ENCODE results near the gene PLPP6. TPM values are rescaled to one million over a fixed set of nuclear protein-coding genes. Genes with fewer than 3 reads are reported as not detected.
A peak's percentile ranks its signal among the peaks of the same experiment; 100 is the strongest.
"Not testable (repeated sequence)": the region's sequence is repeated elsewhere in the genome, so short reads cannot be mapped to it uniquely, and the experiment has no call there.

Gene PLPP6
- total RNA-seq, 2 experiments from 2014 or later = 5.2 to 6.0 TPM

GRCh38 chr9:4639420-4639819 lies 22.7 kb upstream of the PLPP6 start:
- ATAC-seq = no peak
- ChIA-PET POLR2A (no interaction called here), CTCF (interaction anchor here (0.9 to 4.1 kb wide), 16 partner anchors 11 to 324 kb away, joined by 3 to 37 read pairs (median 4); partner anchors contain the start of gene SPATA6L)

DNA sequence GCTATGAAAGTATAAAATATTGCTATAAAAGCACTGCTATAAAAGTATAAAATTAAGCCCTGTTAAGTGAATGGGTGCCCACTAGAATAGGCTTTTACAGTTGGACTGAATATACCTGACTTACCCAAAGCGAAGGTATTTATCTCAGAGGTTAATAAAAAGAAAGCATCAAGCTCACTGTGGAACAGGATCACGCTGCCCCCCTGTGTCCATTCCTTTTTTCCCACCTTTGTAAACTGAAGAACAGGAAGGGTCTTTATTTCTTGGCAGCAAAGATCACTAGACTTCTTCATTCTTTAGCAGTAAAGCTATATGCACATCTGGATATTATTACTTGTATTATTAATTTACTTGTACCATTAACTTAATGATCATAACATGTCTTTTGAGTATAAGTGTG lies 22.1 kb upstream of the PLPP6 start:
- H3K9me3 Mint-ChIP-seq (ENCODE audit: insufficient read depth) = no peaks in the 10 kb centered on the region
- peaks cover 2% of the 10 kb centered on the region for H3K4me1 Mint-ChIP-seq (ENCODE audit: low read depth)
- H3K36me3 Mint-ChIP-seq (ENCODE audit: low read depth) = no peaks in the 10 kb centered on the region
- peaks cover 4% of the 10 kb centered on the region for H3K27me3 Mint-ChIP-seq (ENCODE audit: low read depth)
- no peak overlapping the region for H3K4me3 Mint-ChIP-seq
- DNase-seq (peak; percentile 69), ATAC-seq (peak; percentile 49)
- no peak overlapping the region for H3K27ac Mint-ChIP-seq
- ChIA-PET POLR2A (interaction anchor here (0.7 kb wide), 1 partner anchor 40 kb away, joined by 7 read pairs; no protein-coding TSS in a partner anchor), CTCF (interaction anchor here (0.7 to 4.1 kb wide), 23 partner anchors 11 to 334 kb away, joined by 3 to 37 read pairs (median 4); partner anchors contain the start of genes CDC37L1 and SPATA6L)

More at GRCh38 chr9:4639420-4639819, 22.7 kb upstream of the PLPP6 start:
- Mint-ChIP-seq H3K27ac (no peak overlapping the region), H3K9me3 (ENCODE audit: insufficient read depth) (no peaks in the 10 kb centered on the region), H3K36me3 (ENCODE audit: low read depth) (no peaks in the 10 kb centered on the region), H3K27me3 (ENCODE audit: low read depth) (peaks cover 7% of the 10 kb centered on the region), H3K4me1 (ENCODE audit: low read depth) (no peaks in the 10 kb centered on the region), H3K4me3 (no peak overlapping the region)
- DNase-seq = no peak

GRCh38 chr9:4642351-4642750 lies 19.7 kb upstream of the PLPP6 start:
- no peak overlapping the region for H3K4me3 Mint-ChIP-seq
- H3K27ac Mint-ChIP-seq = no peak overlapping the region
- ATAC-seq (no peak), DNase-seq (no peak)
- H3K4me1 Mint-ChIP-seq (ENCODE audit: low read depth) = peaks cover 2% of the 10 kb centered on the region
- ChIA-PET POLR2A (no interaction called here), CTCF (no interaction called here)
- H3K27me3 Mint-ChIP-seq (ENCODE audit: low read depth) = peaks cover 2% of the 10 kb centered on the region
- no peaks in the 10 kb centered on the region for H3K36me3 Mint-ChIP-seq (ENCODE audit: low read depth)
- no peaks in the 10 kb centered on the region for H3K9me3 Mint-ChIP-seq (ENCODE audit: insufficient read depth)

DNA sequence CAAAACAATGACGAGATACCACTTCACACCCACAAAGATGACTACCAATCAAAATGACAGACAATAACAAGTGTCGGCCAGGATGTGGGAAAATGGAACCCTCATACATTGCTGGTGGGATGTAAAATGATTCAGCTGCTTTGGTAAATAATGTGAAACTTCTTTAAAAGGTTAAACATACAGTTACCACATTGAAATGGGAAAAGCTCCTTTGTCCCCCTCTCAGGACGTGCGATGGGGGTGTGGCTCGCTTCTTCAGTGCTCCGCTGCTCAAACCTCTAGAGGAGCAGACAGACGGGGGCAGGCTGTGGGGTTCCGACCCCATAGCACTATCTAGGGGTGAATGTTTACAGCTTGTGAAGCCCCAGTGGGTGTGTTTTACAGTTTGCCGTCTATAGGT lies 8.0 kb upstream of the PLPP6 start:
- ATAC-seq (no peak), DNase-seq (peak; percentile 26)
- ChIA-PET CTCF (interaction anchor here (0.8 to 1.4 kb wide), 2 partner anchors 14 to 54 kb away, joined by 3 to 5 read pairs; no protein-coding TSS in a partner anchor), POLR2A (no interaction called here)
- H3K27ac Mint-ChIP-seq = no peak overlapping the region
- peaks cover 6% of the 10 kb centered on the region for H3K27me3 Mint-ChIP-seq (ENCODE audit: low read depth)
- H3K4me3 Mint-ChIP-seq = no peak overlapping the region
- H3K36me3 Mint-ChIP-seq (ENCODE audit: low read depth) = peaks cover 1% of the 10 kb centered on the region
- H3K4me1 Mint-ChIP-seq (ENCODE audit: low read depth) = peaks cover 20% of the 10 kb centered on the region
- H3K9me3 Mint-ChIP-seq (ENCODE audit: insufficient read depth) = no peaks in the 10 kb centered on the region

DNA sequence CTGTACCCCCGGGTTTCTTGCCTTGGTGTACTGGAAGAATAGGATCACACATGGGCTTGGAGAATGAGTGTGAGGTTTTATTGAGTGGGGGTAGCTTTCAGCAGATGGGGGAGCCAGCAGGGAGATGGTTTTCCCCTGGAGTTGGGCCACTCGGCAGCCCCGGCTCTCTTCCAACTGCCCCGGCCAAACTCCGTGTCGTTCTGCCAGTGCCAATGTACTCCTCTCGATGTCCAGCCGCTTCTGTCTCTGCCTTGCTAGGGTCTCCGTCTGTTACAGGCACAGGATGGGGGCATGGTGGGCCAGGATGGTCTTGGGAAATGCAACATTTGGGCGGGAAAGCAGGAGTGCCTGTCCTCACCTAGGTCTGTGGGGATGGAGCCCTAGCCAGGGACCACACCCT lies 7.6 kb upstream of the PLPP6 start:
- H3K9me3 Mint-ChIP-seq (ENCODE audit: insufficient read depth) = no peaks in the 10 kb centered on the region
- no peak for ATAC-seq
- no peak overlapping the region for H3K27ac Mint-ChIP-seq
- peaks cover 20% of the 10 kb centered on the region for H3K4me1 Mint-ChIP-seq (ENCODE audit: low read depth)
- ChIA-PET POLR2A (no interaction called here), CTCF (interaction anchor here (0.8 kb wide), 1 partner anchor 54 kb away, joined by 3 read pairs; no protein-coding TSS in a partner anchor)
- H3K27me3 Mint-ChIP-seq (ENCODE audit: low read depth) = peaks cover 5% of the 10 kb centered on the region
- no peak for DNase-seq
- H3K36me3 Mint-ChIP-seq (ENCODE audit: low read depth) = peaks cover 1% of the 10 kb centered on the region
- no peak overlapping the region for H3K4me3 Mint-ChIP-seq

GRCh38 chr9:4656196-4656595 lies 5.9 kb upstream of the PLPP6 start:
- DNase-seq; H3K4me3 Mint-ChIP-seq; H3K36me3 Mint-ChIP-seq (ENCODE audit: low read depth); H3K27me3 Mint-ChIP-seq (ENCODE audit: low read depth); POLR2A ChIA-PET; H3K27ac Mint-ChIP-seq; H3K9me3 Mint-ChIP-seq (ENCODE audit: insufficient read depth); ATAC-seq: not testable (repeated sequence)
- peaks cover 22% of the 10 kb centered on the region for H3K4me1 Mint-ChIP-seq (ENCODE audit: low read depth)
- CTCF ChIA-PET = interaction anchor here (1.6 kb wide), 1 partner anchor 52 kb away, joined by 4 read pairs; no protein-coding TSS in a partner anchor

DNA sequence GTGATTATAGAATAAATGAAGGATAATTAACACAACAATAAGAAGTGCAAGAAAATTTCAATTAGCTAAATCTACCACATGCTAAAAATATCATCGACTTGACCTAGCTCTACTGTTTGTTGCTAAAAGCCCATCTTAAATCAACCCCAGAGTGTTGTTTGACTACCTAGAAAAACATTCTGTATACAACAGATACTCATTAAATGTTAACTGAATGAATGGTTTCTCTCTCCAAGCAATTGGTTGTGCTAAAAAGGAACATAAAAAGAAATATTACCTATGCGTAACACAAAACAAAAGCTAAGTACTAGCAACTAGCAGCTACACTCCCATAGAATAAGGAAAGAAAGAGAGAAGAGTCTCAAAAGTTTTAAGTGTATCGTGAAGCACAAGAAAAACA lies 5.5 kb upstream of the PLPP6 start:
- Mint-ChIP-seq H3K4me1 (ENCODE audit: low read depth) (peaks cover 25% of the 10 kb centered on the region), H3K4me3 (no peak overlapping the region), H3K27me3 (ENCODE audit: low read depth) (peaks cover 6% of the 10 kb centered on the region), H3K36me3 (ENCODE audit: low read depth) (peaks cover 1% of the 10 kb centered on the region), H3K27ac (no peak overlapping the region), H3K9me3 (ENCODE audit: insufficient read depth) (no peaks in the 10 kb centered on the region)
- ChIA-PET POLR2A (no interaction called here), CTCF (interaction anchor here (1.6 kb wide), 1 partner anchor 52 kb away, joined by 4 read pairs; no protein-coding TSS in a partner anchor)
- no peak for ATAC-seq
- DNase-seq = no peak

DNA sequence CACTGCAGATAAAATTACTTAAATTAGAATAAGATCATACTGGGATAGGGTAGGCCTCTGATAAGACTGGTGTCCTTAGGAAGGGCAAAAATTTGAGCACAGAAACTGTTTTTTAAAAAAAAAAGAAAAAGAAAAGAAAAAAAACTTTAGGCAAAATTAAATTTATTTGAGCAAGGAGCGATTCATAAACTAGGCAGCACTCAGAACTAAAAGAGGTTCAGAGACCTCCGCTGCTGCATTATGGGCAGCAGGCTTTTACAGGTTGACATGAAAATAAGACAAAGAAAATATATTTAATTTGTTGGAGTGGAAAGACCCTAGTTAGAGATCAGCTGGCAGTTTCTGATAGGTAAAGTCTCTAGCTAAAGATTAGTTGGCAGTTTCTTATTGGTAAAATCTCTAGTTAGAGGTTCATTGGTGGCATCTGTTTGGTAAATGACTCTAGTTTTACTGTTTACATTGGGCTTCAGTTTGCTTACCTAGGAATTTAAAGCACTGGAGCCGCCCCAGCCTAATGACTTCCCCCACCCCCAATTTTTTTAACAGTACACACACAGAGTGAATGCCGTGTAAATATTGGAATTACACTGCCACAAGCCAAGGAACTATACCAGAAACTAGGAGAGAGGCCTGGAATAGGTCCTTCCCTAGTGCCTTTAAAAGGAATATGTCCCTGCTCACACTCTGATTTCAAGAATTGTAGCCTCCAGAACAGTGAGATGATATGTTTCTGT lies 4.5 kb upstream of the PLPP6 start:
- Mint-ChIP-seq H3K9me3 (ENCODE audit: insufficient read depth) (no peaks in the 10 kb centered on the region), H3K4me1 (ENCODE audit: low read depth) (peaks cover 31% of the 10 kb centered on the region), H3K4me3 (no peak overlapping the region), H3K27me3 (ENCODE audit: low read depth) (peaks cover 6% of the 10 kb centered on the region), H3K36me3 (ENCODE audit: low read depth) (peaks cover 1% of the 10 kb centered on the region), H3K27ac (no peak overlapping the region)
- ChIA-PET POLR2A (no interaction called here), CTCF (no interaction called here)
- no peak for DNase-seq
- ATAC-seq = no peak

GRCh38 chr9:4660665-4661064 lies 1.4 kb upstream of the PLPP6 start:
- CTCF ChIA-PET = interaction anchor here (0.5 to 1.5 kb wide), 2 partner anchors 20 to 88 kb away, joined by 3 to 4 read pairs; no protein-coding TSS in a partner anchor
- H3K4me1 Mint-ChIP-seq (ENCODE audit: low read depth) = peaks cover 36% of the 10 kb centered on the region
- H3K27ac Mint-ChIP-seq; DNase-seq; H3K9me3 Mint-ChIP-seq (ENCODE audit: insufficient read depth); ATAC-seq; H3K36me3 Mint-ChIP-seq (ENCODE audit: low read depth); H3K4me3 Mint-ChIP-seq: not testable (repeated sequence)
- POLR2A ChIA-PET = interaction anchor here (2.0 kb wide), 1 partner anchor 80 kb away, joined by 7 read pairs; no protein-coding TSS in a partner anchor
- peaks cover 15% of the 10 kb centered on the region for H3K27me3 Mint-ChIP-seq (ENCODE audit: low read depth)

DNA sequence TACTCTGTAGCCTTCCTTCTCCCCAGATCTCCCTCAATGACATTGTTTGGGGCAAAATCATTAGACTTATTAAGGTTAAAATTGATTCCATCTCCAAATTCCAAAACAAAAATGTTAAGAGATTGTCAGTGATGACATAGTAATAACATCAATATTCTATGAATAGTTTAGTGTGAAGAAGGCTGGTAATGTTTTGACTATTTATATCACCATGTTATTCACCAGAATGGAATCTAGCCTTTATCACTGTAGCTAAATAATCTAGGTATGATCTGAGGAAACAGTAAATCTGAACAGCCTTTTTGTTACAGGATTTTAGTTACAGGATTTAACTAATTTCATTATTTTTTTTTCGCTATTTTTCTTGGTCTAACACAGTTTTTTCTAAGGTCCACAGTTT lies 929 bp upstream of the PLPP6 start:
- POLR2A ChIA-PET = interaction anchor here (0.6 to 2.0 kb wide), 3 partner anchors 11 to 79 kb away, joined by 3 to 8 read pairs (median 7); partner anchors contain the start of gene CDC37L1
- no peaks in the 10 kb centered on the region for H3K9me3 Mint-ChIP-seq (ENCODE audit: insufficient read depth)
- peak overlapping the region; percentile 95 for H3K4me3 Mint-ChIP-seq
- H3K27me3 Mint-ChIP-seq (ENCODE audit: low read depth) = peaks cover 15% of the 10 kb centered on the region
- H3K27ac Mint-ChIP-seq = no peak overlapping the region
- CTCF ChIA-PET = interaction anchor here (0.5 to 1.8 kb wide), 4 partner anchors 10 to 88 kb away, joined by 3 to 7 read pairs (median 4); partner anchors contain the start of gene CDC37L1
- peaks cover 9% of the 10 kb centered on the region for H3K36me3 Mint-ChIP-seq (ENCODE audit: low read depth)
- no peak for ATAC-seq
- DNase-seq = no peak
- peaks cover 41% of the 10 kb centered on the region for H3K4me1 Mint-ChIP-seq (ENCODE audit: low read depth)

DNA sequence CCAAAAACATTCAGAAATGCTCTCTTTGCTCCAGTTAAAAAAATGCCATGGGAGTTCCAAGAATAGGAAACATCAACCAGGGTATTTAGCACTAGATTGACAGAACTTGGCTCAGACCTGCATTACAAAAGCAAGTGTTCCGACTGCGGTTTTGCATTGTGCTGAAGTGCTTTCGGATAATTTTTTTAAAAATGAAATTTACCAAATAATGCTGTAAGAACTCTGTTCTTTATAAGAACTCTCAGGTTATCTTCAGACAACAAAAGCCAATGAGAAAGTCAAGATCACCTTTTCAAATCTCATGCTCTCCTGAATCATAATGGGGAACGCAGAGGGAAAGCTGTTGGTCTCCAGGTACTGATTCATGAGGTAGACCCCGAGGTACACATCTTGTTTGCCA lies 483 bp upstream of the PLPP6 start:
- ChIA-PET CTCF (interaction anchor here (1.1 to 1.8 kb wide), 5 partner anchors 10 to 79 kb away, joined by 3 to 8 read pairs (median 4); partner anchors contain the start of genes AK3 and CDC37L1), POLR2A (interaction anchor here (0.6 to 2.0 kb wide), 3 partner anchors 11 to 79 kb away, joined by 3 to 8 read pairs (median 7); partner anchors contain the start of gene CDC37L1)
- Mint-ChIP-seq H3K4me1 (ENCODE audit: low read depth) (peaks cover 45% of the 10 kb centered on the region), H3K4me3 (peak overlapping the region; percentile 95), H3K27ac (peak overlapping the region; percentile 90), H3K9me3 (ENCODE audit: insufficient read depth) (no peaks in the 10 kb centered on the region), H3K36me3 (ENCODE audit: low read depth) (peaks cover 9% of the 10 kb centered on the region), H3K27me3 (ENCODE audit: low read depth) (peaks cover 18% of the 10 kb centered on the region)
- DNase-seq (no peak), ATAC-seq (peak; percentile 2)
